ENCODE results near the gene BAAT. TPM values are rescaled to one million over a fixed set of nuclear protein-coding genes. Genes with fewer than 3 reads are reported as not detected.
A peak's percentile ranks its signal among the peaks of the same experiment; 100 is the strongest.

Gene BAAT
- total and polyA plus RNA-seq, 2 of the 13 experiments (the other 11 are each of a cell fraction or from before 2014, with no cell fraction given): 0.71 to 7.9 TPM

GRCh38 chr9:101421653-101422065 lies 36.9 kb upstream of the BAAT start (continued):
- TF ChIP-seq, protein P1, sequence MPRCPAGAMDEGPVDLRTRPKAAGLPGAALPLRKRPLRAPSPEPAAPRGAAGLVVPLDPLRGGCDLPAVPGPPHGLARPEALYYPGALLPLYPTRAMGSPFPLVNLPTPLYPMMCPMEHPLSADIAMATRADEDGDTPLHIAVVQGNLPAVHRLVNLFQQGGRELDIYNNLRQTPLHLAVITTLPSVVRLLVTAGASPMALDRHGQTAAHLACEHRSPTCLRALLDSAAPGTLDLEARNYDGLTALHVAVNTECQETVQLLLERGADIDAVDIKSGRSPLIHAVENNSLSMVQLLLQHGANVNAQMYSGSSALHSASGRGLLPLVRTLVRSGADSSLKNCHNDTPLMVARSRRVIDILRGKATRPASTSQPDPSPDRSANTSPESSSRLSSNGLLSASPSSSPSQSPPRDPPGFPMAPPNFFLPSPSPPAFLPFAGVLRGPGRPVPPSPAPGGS (CRISPR knock-in tag; IDR thresholded peaks at IDR 0.05): 0 out of 2 replicates have a peak, but pooled peaks have one; percentile 62
- no peak for TF ChIP-seq SP1 (IDR thresholded peaks at IDR 0.05)
- TF ChIP-seq SP1 (CRISPR knock-in tag; IDR thresholded peaks at IDR 0.05): no peak
- no peak for TF ChIP-seq ZNF326 (CRISPR knock-in tag; IDR thresholded peaks at IDR 0.05; ENCODE audit: borderline replicate concordance)
- TF ChIP-seq ZNF672 (CRISPR knock-in tag; IDR thresholded peaks at IDR 0.05): no peak
- TF ChIP-seq ZNF614 (CRISPR knock-in tag; IDR thresholded peaks at IDR 0.05; ENCODE audit: borderline replicate concordance): peak; percentile 59; the same call in 1 of the 2 replicates
- TF ChIP-seq TOPORS (CRISPR knock-in tag; IDR thresholded peaks at IDR 0.05): 0 out of 2 replicates have a peak, but pooled peaks have one; percentile 47
- TF ChIP-seq ZNF33A (CRISPR knock-in tag; IDR thresholded peaks at IDR 0.05; ENCODE audit: borderline replicate concordance): no peak; the same call in 1 of the 2 replicates
- TF ChIP-seq RFX1 (IDR thresholded peaks at IDR 0.05): no peak
- TF ChIP-seq SRF (IDR thresholded peaks at IDR 0.05; ENCODE audit: low read depth, low read length): no peak
- TF ChIP-seq, protein P2, sequence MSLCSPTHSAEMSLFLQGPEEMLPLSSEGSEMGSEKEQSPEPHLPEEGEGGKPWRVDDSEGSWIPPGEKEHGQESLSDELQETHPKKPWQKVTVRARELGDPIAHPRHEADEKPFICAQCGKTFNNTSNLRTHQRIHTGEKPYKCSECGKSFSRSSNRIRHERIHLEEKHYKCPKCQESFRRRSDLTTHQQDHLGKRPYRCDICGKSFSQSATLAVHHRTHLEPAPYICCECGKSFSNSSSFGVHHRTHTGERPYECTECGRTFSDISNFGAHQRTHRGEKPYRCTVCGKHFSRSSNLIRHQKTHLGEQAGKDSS (CRISPR knock-in tag; IDR thresholded peaks at IDR 0.05; ENCODE audit: borderline replicate concordance, low read depth): no peak
- 0 out of 2 replicates have a peak, but pooled peaks have one; percentile 48 for TF ChIP-seq TCF7 (IDR thresholded peaks at IDR 0.05; ENCODE audit: low read depth)
- TF ChIP-seq ZNF205 (CRISPR knock-in tag; IDR thresholded peaks at IDR 0.05): peak; percentile 45; the same call in 1 of the 2 replicates
- peak; percentile 87 for TF ChIP-seq ZNF44 (CRISPR knock-in tag; IDR thresholded peaks at IDR 0.05)
- TF ChIP-seq HDAC1 (CRISPR knock-in tag; IDR thresholded peaks at IDR 0.05): peak; percentile 67
- peak; percentile 36; the same call in 1 of the 2 replicates for TF ChIP-seq ZNF687 (CRISPR knock-in tag; IDR thresholded peaks at IDR 0.05)
- TF ChIP-seq HNF4A (CRISPR knock-in tag; IDR thresholded peaks at IDR 0.05): peak; percentile 90
- TF ChIP-seq STAG1 (CRISPR knock-in tag; IDR thresholded peaks at IDR 0.05): peak; percentile 24; the same call in 1 of the 2 replicates
- peak; percentile 90 for TF ChIP-seq HMG20A (CRISPR knock-in tag; IDR thresholded peaks at IDR 0.05; ENCODE audit: borderline replicate concordance)
- TF ChIP-seq MIER2 (CRISPR knock-in tag; IDR thresholded peaks at IDR 0.05): peak; percentile 36; the same call in 1 of the 2 replicates
- TF ChIP-seq ZNF629 (CRISPR knock-in tag; conservative IDR thresholded peaks at IDR 0.05): no peak
- TF ChIP-seq ZNF546 (CRISPR knock-in tag; conservative IDR thresholded peaks at IDR 0.05): no peak
- TF ChIP-seq SETDB1 (CRISPR knock-in tag; IDR thresholded peaks at IDR 0.05; ENCODE audit: borderline replicate concordance): no peak
- TF ChIP-seq ZMYM4 (CRISPR knock-in tag; IDR thresholded peaks at IDR 0.05): peak; percentile 93
- peak; percentile 82; the same call in 1 of the 2 replicates for TF ChIP-seq KLF9 (CRISPR knock-in tag; IDR thresholded peaks at IDR 0.05; ENCODE audit: low read depth)
- TF ChIP-seq ZNF501 (CRISPR knock-in tag; IDR thresholded peaks at IDR 0.05): peak; percentile 36; the same call in 1 of the 2 replicates
- peak; percentile 75; the same call in 1 of the 2 replicates for TF ChIP-seq THAP11 (CRISPR knock-in tag; IDR thresholded peaks at IDR 0.05)

Data from HepG2 (cell line).